ENCODE results near the gene UGT2B10.

DNA sequence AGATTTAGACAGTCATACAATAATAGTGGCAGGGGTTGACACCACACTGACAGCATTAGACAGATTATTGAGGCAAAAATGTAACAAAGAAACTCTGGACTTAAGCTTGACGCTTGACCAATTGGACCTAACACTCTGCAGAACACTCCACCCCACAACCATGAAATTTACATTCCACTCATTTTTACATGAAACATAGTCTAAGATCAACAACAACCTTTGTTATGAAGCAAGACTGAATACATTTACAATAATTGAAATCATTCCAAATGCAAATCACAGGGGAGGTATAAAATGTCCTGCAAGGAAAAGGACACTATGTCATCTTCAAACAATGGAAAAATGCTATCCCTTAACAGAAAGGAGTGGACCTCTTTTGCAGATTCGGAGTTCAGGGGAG is 4.9 kb upstream of the UGT2B10 start:
- TF ChIP-seq, protein P1, sequence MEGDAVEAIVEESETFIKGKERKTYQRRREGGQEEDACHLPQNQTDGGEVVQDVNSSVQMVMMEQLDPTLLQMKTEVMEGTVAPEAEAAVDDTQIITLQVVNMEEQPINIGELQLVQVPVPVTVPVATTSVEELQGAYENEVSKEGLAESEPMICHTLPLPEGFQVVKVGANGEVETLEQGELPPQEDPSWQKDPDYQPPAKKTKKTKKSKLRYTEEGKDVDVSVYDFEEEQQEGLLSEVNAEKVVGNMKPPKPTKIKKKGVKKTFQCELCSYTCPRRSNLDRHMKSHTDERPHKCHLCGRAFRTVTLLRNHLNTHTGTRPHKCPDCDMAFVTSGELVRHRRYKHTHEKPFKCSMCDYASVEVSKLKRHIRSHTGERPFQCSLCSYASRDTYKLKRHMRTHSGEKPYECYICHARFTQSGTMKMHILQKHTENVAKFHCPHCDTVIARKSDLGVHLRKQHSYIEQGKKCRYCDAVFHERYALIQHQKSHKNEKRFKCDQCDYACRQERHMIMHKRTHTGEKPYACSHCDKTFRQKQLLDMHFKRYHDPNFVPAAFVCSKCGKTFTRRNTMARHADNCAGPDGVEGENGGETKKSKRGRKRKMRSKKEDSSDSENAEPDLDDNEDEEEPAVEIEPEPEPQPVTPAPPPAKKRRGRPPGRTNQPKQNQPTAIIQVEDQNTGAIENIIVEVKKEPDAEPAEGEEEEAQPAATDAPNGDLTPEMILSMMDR (IDR thresholded peaks at IDR 0.05), result no peak
- TF ChIP-seq POLR2A (IDR thresholded peaks at IDR 0.05), result no peak

Data from lower leg skin (tissue), 3 donors.